ENCODE results near the gene NME8.

DNA sequence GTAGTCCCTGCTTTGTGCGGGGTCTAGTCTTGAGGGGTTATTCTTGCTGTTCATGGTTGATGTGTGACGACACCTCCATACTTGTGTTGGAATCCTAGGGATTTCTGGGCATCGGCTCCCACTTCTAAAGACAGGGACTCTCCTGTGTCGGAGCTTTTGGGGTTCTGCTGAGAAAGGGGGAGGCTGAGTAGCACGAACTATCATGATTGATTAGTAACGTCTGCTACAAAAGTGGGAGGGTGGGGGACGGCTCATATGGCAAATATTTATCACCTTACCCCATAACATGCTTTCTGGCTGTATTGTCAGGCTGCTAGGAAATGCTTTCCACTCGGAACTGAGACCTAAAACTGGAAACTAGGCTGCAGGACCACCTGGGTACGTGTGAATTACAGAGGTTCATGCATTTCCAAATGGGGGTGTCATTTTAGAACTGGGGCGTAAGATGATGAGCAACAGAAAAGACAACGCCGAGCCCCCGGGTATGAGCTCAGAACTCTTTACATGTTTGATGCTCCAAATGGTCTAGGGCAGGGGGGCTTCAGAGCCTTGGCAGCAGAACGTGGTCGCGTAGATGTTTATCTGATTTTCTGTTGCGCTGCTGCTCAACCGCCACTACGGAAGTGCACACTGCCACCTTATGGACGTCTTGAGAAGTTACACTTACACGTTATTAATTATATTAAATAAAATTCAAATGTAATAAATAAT lies 15.1 kb upstream of the NME8 start:
- TF ChIP-seq, protein P1, sequence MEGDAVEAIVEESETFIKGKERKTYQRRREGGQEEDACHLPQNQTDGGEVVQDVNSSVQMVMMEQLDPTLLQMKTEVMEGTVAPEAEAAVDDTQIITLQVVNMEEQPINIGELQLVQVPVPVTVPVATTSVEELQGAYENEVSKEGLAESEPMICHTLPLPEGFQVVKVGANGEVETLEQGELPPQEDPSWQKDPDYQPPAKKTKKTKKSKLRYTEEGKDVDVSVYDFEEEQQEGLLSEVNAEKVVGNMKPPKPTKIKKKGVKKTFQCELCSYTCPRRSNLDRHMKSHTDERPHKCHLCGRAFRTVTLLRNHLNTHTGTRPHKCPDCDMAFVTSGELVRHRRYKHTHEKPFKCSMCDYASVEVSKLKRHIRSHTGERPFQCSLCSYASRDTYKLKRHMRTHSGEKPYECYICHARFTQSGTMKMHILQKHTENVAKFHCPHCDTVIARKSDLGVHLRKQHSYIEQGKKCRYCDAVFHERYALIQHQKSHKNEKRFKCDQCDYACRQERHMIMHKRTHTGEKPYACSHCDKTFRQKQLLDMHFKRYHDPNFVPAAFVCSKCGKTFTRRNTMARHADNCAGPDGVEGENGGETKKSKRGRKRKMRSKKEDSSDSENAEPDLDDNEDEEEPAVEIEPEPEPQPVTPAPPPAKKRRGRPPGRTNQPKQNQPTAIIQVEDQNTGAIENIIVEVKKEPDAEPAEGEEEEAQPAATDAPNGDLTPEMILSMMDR (IDR thresholded peaks at IDR 0.05; ENCODE audit: insufficient read depth, low read length): peak; percentile 19
- TF ChIP-seq GABPA (IDR thresholded peaks at IDR 0.05; ENCODE audit: low read depth) (no peak), SPI1 (IDR thresholded peaks at IDR 0.05; ENCODE audit: borderline replicate concordance, low read depth) (no peak), POLR2AphosphoS5 (IDR thresholded peaks at IDR 0.05; ENCODE audit: low read depth) (no peak)
- TF ChIP-seq, protein P2, sequence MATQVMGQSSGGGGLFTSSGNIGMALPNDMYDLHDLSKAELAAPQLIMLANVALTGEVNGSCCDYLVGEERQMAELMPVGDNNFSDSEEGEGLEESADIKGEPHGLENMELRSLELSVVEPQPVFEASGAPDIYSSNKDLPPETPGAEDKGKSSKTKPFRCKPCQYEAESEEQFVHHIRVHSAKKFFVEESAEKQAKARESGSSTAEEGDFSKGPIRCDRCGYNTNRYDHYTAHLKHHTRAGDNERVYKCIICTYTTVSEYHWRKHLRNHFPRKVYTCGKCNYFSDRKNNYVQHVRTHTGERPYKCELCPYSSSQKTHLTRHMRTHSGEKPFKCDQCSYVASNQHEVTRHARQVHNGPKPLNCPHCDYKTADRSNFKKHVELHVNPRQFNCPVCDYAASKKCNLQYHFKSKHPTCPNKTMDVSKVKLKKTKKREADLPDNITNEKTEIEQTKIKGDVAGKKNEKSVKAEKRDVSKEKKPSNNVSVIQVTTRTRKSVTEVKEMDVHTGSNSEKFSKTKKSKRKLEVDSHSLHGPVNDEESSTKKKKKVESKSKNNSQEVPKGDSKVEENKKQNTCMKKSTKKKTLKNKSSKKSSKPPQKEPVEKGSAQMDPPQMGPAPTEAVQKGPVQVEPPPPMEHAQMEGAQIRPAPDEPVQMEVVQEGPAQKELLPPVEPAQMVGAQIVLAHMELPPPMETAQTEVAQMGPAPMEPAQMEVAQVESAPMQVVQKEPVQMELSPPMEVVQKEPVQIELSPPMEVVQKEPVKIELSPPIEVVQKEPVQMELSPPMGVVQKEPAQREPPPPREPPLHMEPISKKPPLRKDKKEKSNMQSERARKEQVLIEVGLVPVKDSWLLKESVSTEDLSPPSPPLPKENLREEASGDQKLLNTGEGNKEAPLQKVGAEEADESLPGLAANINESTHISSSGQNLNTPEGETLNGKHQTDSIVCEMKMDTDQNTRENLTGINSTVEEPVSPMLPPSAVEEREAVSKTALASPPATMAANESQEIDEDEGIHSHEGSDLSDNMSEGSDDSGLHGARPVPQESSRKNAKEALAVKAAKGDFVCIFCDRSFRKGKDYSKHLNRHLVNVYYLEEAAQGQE (IDR thresholded peaks at IDR 0.05; ENCODE audit: insufficient replicate concordance, low read depth): no peak
